ENCODE data around the gene PAGE5.

The PAGE5 gene

DNA sequence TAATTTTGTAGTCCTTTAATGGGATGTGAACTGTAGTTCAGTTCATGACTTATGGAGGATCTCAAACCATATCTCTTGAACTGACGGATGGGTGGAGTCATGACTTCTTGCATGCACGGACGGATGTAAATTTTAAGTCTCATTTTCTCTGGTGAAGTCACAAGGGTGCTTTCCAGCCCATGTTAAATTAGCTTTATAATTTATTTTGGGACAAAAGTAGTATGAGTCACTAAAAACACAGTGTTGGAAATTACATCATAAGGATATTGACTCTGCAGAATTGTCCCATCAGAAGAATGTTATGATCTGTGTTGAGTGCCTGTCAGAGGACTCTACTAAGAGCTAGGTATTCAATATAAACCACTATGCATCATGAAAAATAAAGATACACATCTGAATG is 6.8 kb upstream of the PAGE5 start:
- no peak overlapping the region for H3K4me3 ChIP-seq (ENCODE audit: low read length)
- H3K36me3 ChIP-seq (ENCODE audit: control insufficient read depth, low read length): no peaks in the 10 kb centered on the region
- no peaks in the 10 kb centered on the region for H3K27me3 ChIP-seq (ENCODE audit: control insufficient read depth, low read length)
- H3K27ac ChIP-seq (ENCODE audit: low read depth, low read length): no peak overlapping the region
- no peaks in the 10 kb centered on the region for H3K9me3 ChIP-seq (ENCODE audit: control insufficient read depth, insufficient read depth, low read length)
- TF ChIP-seq EZH2phosphoT487 (IDR thresholded peaks at IDR 0.05; ENCODE audit: borderline replicate concordance, low read length): no peak
- TF ChIP-seq, protein P1, sequence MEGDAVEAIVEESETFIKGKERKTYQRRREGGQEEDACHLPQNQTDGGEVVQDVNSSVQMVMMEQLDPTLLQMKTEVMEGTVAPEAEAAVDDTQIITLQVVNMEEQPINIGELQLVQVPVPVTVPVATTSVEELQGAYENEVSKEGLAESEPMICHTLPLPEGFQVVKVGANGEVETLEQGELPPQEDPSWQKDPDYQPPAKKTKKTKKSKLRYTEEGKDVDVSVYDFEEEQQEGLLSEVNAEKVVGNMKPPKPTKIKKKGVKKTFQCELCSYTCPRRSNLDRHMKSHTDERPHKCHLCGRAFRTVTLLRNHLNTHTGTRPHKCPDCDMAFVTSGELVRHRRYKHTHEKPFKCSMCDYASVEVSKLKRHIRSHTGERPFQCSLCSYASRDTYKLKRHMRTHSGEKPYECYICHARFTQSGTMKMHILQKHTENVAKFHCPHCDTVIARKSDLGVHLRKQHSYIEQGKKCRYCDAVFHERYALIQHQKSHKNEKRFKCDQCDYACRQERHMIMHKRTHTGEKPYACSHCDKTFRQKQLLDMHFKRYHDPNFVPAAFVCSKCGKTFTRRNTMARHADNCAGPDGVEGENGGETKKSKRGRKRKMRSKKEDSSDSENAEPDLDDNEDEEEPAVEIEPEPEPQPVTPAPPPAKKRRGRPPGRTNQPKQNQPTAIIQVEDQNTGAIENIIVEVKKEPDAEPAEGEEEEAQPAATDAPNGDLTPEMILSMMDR (IDR thresholded peaks at IDR 0.05; ENCODE audit: low read depth, low read length, poor library complexity, severe bottlenecking): no peak
- no peak overlapping the region for H3K4me2 ChIP-seq (ENCODE audit: low read length)
- H3K4me1 ChIP-seq (ENCODE audit: control insufficient read depth, low read length): no peaks in the 10 kb centered on the region
- H4K20me1 ChIP-seq (ENCODE audit: control insufficient read depth, insufficient read depth, low read depth, low read length): no peaks in the 10 kb centered on the region
- H3K79me2 ChIP-seq (ENCODE audit: control insufficient read depth, low read length): no peaks in the 10 kb centered on the region
- no peaks in the 10 kb centered on the region for H3F3A ChIP-seq (ENCODE audit: control insufficient read depth, insufficient read depth)
- no peaks in the 10 kb centered on the region for H3K9me2 ChIP-seq (replicated peaks; ENCODE audit: control insufficient read depth, low read length)

GRCh38 chrX:55240788-55241340 is 20.7 kb downstream of the PAGE5 start:
- Histone ChIP-seq H3K9me3 (ENCODE audit: control insufficient read depth, insufficient read depth, low read length) (no peaks in the 10 kb centered on the region), H3F3A (ENCODE audit: control insufficient read depth, insufficient read depth) (no peaks in the 10 kb centered on the region), H3K79me2 (ENCODE audit: control insufficient read depth, low read length) (no peaks in the 10 kb centered on the region), H4K20me1 (ENCODE audit: control insufficient read depth, insufficient read depth, low read depth, low read length) (no peaks in the 10 kb centered on the region), H3K27ac (ENCODE audit: low read depth, low read length) (no peak overlapping the region), H3K4me1 (ENCODE audit: control insufficient read depth, low read length) (no peaks in the 10 kb centered on the region), H3K9me2 (replicated peaks; ENCODE audit: control insufficient read depth, low read length) (no peaks in the 10 kb centered on the region), H3K27me3 (ENCODE audit: control insufficient read depth, low read length) (no peaks in the 10 kb centered on the region), H3K36me3 (ENCODE audit: control insufficient read depth, low read length) (no peaks in the 10 kb centered on the region), H3K4me3 (ENCODE audit: low read length) (no peak overlapping the region), H3K4me2 (ENCODE audit: low read length) (no peak overlapping the region)
- no peak for TF ChIP-seq EZH2phosphoT487 (IDR thresholded peaks at IDR 0.05; ENCODE audit: borderline replicate concordance, low read length)
- TF ChIP-seq, protein P1 (IDR thresholded peaks at IDR 0.05; ENCODE audit: low read depth, low read length, poor library complexity, severe bottlenecking): no peak

DNA sequence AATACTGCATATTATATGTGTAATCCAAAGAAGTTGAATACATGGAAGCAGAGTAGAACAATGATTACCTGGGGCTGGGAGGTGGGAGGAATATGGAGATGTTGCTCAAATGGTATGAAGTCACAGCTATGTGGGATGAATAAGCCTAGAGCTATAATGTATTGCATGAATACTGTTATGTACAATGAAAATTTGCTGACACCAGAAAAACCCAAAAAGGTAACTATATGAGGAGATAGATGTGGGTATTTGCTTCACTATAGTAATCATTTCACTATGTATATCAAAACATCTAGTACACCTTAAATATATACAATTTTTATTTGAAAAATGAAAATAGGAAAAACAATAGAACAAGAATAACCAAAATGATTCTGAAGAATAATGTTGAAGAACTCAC is 33.4 kb downstream of the PAGE5 start:
- no peak overlapping the region for H3K27ac ChIP-seq (ENCODE audit: low read depth, low read length)
- H3F3A ChIP-seq (ENCODE audit: control insufficient read depth, insufficient read depth): no peaks in the 10 kb centered on the region
- no peaks in the 10 kb centered on the region for H3K9me3 ChIP-seq (ENCODE audit: control insufficient read depth, insufficient read depth, low read length)
- H3K27me3 ChIP-seq (ENCODE audit: control insufficient read depth, low read length): no peaks in the 10 kb centered on the region
- H3K36me3 ChIP-seq (ENCODE audit: control insufficient read depth, low read length): no peaks in the 10 kb centered on the region
- no peaks in the 10 kb centered on the region for H3K79me2 ChIP-seq (ENCODE audit: control insufficient read depth, low read length)
- H3K9me2 ChIP-seq (replicated peaks; ENCODE audit: control insufficient read depth, low read length): no peaks in the 10 kb centered on the region
- TF ChIP-seq, protein P1 (IDR thresholded peaks at IDR 0.05; ENCODE audit: low read depth, low read length, poor library complexity, severe bottlenecking): no peak
- no peak for TF ChIP-seq EZH2phosphoT487 (IDR thresholded peaks at IDR 0.05; ENCODE audit: borderline replicate concordance, low read length)
- H3K4me3 ChIP-seq (ENCODE audit: low read length): no peak overlapping the region
- H3K4me2 ChIP-seq (ENCODE audit: low read length): no peak overlapping the region
- H3K4me1 ChIP-seq (ENCODE audit: control insufficient read depth, low read length): no peaks in the 10 kb centered on the region
- no peaks in the 10 kb centered on the region for H4K20me1 ChIP-seq (ENCODE audit: control insufficient read depth, insufficient read depth, low read depth, low read length)
